RCC 7860 (cell line): ENCODE measurements around the gene GPR15LG.
"Not testable (repeated sequence)": the region's sequence is repeated elsewhere in the genome, so short reads cannot be mapped to it uniquely, and the experiment has no call there.

Source experiments
- DNase-seq: peaks from one replicate; pipeline ENCODE4 v3.0.0-alpha.2; 2015; ENCODE audit warnings: low spot score
- FAIRE-seq: peaks from 2 replicates; lab custom pipeline; 2012; peaks lifted over from hg19 to GRCh38; lab: Jason Lieb, UNC

GPR15LG gene

DNA sequence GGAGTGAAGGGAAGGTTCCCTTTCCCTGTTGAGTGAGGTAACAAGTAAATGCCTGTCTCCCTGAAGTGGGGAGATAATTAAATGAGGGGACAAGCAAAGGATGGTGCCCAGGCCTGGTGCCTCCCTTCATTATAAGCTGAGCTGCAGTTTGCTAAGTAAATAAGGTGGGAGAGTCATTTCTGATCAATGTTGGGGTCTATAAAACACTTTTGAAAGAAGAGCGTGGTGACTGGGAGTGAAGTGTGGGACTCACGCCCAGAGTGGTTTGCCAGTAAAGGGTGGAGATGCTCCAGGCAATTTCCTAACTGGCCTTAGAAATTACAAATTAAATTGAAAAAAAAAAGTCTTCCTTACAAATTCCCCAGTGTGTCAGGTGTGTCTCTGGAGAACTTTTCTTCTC lies 9.6 kb upstream of the GPR15LG start:
- DNase-seq (no peak), FAIRE-seq (no peak)

DNA sequence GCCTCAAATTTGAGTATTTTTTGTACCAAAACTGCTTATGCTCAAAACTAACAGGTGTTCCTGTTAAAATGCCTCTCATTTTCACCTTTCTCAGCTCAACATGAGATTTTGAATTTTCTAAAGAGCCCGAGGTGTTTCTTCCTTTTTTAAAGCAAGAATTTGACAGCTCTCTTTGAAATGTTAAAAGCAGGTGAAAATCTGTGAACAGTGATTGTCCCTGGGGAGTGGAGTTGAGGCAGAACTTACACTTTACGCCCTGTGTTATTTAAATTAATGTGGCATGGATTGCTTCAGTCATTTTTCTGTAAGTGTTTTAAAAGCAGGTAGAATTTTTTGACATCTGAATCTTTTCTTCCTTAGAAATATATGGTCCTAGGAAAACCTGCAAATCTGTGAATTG lies 9.2 kb upstream of the GPR15LG start:
- FAIRE-seq (no peak), DNase-seq (no peak)

DNA sequence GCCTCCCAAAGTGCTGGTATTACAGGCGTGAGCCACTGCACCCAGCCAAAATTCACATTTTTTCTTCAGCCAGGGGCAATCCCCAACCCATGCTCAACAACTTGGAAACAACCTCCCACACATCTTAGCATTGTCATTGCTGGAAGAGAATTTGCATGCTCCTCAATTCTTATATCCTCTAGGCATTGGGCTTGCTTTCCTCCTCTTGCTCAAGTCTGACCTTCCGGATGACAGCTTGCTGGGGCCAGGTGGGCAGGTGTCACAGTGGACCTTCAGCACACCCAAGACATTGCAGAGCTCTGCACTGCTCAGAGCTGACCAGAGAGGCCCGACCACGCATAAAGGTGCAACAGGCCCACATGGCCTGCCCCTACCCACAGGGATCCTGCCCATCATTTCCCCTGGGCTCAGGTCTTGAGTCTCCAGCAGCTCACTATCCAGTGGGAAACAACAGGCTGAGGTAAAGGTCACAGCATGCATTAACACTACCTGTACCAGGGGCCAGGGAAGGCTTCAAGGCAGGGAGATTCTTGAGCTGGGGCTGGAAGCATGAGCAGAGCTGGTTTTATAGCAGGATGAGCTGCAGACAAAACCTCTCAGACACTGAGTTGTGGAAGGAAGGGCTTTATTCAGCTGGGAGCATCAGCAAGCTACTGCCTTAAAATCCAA lies 6.8 kb upstream of the GPR15LG start:
- no peak for DNase-seq
- FAIRE-seq: no peak

DNA sequence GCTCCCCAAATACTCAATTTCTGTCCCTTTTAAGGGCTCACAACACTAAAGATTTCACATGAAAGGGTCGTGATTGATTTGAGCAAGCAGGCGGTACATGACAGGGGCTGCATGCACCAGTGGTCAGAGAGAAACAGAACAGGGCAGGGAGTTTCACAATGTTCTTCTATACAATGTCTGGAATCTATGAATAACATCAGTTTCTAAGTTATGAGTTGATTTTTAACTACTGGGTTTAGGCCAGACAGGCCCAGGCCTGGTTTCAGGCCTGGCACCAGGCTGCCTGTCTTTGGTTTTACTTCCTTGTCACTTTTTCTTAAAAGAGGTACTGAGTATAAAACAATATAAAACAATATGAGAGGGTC lies 6.3 kb upstream of the GPR15LG start:
- DNase-seq (peak; percentile 27), FAIRE-seq (peak; percentile 94)

DNA sequence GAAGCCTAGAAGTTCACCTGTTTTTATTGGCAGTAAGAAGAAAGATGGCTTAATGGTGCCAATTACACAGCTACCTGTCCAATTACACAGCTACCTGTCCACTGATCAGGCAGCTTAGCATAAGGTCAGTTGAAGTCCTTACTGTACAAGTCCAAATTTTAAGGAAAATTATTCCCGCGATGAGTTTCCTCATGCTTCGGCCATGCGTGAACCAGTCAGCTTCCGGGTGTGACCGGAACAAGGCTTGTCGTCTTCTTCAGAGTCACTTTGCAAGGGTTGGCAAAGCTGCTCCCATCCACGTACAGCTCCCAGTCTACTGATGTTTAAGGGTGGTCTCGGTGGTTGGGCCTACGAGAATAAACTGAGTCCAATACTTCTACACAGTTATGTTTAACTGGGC lies 5.2 kb upstream of the GPR15LG start:
- FAIRE-seq, DNase-seq: not testable (repeated sequence)

DNA sequence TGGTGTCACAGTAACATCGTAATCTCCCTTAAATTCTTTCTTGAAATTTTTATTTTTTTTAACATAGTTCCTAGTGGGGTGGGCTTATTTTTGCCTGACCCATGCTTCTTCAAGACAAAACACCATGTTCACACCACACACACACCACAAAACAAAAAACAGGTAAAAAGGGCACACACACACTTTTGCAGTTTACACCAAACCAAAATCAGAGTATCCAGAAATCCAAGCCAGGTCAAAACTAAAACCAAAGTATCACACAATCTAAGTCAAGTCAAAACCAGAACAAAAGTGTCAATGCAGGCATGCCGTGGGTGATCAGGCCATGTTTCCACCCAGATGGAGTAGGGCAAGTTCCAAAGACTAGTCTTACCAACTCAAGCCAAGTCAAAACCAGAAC lies 2.4 kb upstream of the GPR15LG start:
- not testable (repeated sequence) for DNase-seq, FAIRE-seq

DNA sequence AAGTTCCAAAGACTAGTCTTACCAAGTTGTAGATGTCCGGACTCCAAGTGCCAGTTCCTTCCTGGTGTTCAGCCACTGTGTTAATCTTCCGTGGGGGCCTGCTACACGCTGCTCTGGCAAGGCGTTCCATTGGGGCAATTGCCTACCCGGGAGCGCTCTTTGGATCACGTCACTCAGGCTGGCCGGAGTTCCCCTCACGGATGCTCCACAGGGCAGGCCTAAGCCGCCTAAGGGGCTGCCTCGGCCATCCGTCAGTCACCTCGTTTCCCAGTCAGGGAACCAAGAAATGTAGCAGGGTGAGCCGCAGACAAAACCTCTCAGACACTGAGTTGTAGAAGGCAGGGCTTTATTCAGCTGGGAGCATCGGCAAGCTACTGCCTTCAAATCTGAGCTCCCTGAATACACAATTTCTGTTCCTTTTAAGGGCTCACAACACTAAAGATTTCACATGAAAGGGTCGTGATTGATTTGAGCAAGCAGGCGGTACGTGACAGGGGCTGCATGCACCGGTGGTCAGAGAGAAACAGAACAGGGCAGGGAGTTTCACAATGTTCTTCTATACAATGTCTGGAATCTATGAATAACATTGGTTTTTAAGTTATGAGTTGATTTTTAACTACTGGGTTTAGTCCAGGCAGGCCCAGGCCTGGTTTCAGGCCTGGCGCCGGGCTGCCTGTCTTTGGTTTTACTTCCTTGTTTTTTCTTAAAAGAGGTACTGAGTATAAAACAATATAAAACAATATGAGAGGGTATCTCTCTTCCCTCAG lies 1.7 kb upstream of the GPR15LG start:
- DNase-seq (peak; percentile 88), FAIRE-seq (peak; percentile 89)

DNA sequence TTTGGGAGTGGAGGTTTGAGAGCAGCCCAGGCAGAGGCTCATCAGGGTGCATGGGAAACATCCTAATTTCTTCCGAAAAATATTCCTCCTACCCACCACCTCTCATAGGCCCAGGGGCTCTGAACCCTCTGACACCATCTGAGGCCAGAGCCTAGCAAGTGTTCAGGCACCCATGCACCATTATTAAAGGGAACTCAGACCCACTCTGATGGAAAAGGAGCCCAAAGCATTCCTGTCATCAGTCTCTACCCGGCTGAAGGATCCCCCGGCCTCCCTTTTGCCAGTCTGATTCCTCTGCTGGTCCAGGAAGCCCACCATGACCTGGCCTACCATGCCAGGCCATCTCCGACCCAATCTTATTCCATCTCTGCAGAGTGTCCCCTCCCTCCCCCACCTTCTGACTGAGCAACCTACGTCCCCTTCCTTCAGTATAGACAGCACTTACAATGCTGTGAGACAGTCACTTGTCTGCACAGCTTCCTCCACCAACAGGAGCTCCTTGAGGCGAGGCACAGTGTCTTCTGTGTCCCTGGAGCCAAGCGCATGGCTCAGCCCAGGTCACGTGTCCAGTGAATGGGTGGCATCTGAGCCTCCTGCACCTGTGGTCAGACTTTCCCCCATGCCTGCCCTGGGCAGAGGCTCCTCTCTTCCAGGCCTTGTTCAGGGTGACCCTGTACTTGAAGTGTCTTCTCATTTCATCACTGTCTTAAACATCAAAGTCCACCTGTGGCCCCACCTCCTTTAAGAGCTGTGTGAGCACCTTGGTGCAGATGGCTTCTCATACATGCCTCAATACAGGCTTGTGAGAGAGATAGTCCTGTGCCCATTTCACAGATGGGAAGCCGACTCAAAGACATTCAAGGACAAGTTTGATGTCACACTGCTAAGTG lies 889 bp upstream of the GPR15LG start:
- peak; percentile 64 for DNase-seq
- peak; percentile 14 for FAIRE-seq

DNA sequence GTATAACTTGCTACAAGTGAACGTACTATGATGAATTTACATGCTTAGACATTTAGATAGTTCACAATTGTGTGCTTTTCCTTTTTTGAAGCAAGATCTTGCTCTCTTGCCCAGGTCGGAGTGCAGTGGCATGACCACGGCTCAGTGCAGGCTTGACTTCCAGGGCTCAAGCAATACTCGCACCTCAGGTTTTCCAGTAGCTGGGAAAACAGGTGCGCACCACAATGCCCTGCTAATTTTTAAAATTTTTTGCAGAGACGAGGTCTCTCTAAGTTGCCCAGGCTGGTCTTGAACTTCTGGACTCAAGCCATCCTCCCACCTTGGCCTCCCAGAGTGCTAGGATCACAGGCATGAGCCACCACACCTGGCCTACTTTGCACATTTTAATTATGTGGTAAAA lies 1.8 kb downstream of the GPR15LG start:
- no peak for DNase-seq
- FAIRE-seq: no peak

DNA sequence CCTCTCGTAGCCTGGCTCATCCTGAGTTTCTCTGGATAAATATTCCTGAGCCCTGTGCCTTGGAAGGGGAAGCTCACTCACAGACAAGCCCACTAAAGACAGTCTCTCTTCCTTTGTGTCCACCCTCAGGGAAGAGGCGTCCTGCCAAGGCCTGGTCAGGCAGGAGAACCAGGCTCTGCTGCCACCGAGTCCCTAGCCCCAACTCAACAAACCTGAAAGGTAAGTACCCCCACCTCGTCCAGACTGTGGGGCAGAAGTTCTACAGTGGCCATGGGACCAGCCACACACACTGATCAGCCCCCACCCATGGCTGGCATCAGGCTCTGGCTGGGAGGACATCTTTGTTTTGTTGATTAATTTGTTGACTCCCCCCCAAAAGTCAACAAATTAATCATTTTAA lies 2.8 kb downstream of the GPR15LG start:
- no peak for DNase-seq
- FAIRE-seq: no peak

DNA sequence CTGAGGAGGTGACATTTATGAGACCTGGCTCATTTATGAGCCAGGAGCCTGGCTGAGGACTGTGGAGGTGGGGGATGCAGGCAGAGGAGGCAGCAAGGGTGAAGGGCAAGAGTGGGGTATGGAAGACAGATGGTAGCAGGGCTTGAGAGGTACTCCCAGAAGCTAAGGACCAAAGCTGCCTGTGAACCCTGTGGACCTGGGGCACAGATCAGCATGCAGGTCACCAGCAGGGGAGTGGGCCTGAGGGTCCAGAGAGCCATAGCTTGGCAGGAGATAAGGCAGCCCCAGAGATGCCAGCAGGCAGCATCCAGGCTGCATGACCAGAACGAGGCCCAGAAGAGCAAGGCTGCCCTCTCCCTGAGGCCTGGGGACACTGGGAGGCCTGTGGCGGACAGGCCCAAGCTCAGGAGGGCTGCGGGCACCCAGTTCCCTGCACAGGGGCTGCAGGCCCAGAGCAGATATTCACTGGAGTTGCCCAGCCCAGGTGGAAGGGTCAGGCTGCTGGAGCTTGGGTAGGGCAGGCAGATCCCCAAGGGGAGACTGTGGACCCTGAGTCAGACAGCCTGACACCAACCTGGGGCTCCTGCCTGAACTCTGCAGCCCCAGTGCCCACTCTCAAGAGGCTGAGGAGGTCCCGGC lies 3.4 kb downstream of the GPR15LG start:
- DNase-seq (no peak), FAIRE-seq (no peak)

DNA sequence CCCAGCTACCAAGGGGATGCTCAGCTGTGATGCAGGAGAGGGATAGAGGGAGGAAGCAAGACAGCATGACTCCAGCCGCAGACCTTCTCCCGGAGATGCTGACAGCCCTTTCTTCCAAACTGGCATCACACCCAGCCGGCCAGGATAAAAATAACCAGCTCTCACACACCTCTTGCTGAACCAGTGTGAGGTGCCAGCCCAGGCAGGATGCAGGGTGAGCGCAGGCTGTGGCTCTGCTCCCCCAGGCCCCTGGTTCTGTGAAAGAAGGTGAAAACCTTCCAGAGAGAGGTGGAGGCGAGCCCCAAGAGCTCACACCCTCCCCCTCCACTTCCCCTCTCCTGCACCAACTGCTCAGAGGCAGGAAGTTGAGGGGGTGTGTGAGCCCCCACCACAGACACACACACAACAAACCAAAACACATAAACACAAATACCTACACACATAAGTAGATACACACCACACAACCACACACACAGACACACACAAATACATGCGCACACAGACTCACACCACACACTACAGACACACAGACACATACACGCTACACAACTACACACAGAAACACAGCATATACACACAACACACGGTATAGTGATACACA lies 4.0 kb downstream of the GPR15LG start:
- FAIRE-seq (no peak), DNase-seq (no peak)

DNA sequence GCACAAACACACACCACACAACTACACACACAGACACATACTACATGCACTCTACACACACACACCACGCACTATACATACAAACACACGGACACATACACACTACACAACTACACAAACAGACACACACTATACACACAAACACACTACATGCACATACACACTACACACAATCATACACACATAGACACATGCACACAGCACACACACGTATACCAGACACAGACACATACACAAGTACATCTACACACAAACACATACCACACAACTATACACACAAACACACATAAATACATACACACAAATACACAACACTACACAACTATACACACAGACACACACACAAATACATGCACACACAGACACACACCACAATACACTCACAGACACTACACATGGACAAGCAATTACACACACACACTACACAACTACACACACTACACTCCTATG lies 4.6 kb downstream of the GPR15LG start:
- FAIRE-seq (no peak), DNase-seq (no peak)

DNA sequence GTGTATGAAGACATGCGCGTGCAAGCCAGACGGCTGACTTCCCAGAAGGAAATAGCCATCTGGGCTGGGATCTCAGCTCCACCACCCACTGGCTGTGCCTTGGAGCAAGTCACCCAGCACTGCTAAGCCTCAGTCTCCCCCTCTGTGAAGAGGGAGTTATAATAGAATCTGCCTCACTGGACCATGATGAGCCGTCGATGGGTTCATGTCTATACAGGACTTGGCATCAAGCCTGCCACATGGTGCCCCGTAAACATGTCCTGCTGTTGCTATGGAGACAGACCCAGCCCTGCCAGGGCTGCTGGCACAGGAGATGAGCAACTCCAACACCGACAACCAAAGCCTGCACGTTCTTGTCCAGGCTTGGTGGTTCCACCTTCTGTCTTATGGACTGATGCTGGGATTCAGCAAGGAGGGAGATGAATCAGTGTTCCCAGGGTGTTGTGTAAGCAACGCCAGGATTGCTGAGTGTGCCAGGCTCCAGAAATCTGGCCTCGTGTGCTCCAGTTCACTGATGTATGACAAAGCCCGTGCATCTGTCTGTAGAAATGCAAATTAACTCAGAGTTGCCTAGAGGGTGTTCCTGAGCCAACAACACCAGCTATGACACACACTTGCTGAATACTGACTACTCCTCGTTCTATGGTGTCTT lies 5.6 kb downstream of the GPR15LG start:
- FAIRE-seq: peak; percentile 91

DNA sequence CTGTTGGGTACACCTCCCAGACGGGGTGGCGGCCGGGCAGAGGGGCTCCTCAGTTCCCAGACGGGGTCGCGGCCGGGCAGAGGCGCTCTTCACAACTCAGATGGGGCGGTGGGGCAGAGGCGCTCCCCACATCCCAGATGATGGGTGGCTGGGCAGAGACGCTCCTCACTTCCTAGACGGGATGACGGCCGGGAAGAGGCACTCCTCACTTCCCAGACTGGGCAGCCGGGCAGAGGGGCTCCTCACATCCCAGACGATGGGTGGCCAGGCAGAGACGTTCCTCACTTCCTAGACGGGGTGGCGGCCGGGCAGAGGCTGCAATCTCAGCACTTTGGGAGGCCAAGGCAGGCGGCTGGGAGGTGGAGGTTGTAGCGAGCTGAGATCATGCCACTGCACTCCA lies 6.8 kb downstream of the GPR15LG start:
- not testable (repeated sequence) for DNase-seq, FAIRE-seq

More for the DNA sequence above, 5.6 kb downstream of the GPR15LG start:
- peak; percentile 96 for DNase-seq

DNA sequence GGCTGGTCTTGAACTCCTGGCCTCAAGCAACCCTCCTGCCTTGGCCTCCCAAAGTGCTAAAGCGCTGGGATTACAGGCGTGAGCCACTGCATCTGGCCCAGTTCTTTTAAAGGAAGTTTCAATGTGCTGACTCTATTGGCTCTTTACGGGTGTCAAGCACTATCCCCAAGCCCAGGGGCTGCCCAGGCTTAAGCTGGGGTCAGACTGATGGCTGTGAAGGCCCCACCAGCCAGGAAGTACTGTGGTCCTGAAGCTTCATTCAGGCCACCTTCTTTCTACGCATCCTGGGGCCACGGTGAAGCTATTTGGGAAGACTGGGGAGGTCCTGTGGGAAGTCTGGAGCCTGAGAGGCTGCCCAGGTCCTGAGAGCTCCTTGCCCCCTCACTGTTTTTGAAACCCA lies 8.0 kb downstream of the GPR15LG start:
- no peak for DNase-seq

DNA sequence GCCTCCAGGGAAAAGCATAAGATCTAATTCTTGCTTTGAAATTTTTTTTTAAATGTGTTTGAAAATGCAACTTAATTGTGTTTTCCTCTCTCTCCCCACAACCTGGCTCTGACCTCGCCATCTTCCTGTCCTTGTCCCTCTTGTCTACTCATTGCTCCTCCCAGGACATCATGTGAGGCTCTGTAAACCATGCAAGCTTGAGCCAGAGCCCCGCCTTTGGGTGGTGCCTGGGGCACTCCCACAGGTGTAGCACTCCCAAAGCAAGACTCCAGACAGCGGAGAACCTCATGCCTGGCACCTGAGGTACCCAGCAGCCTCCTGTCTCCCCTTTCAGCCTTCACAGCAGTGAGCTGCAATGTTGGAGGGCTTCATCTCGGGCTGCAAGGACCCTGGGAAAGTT lies 10.9 kb downstream of the GPR15LG start:
- DNase-seq: no peak
- no peak for FAIRE-seq

More for the DNA sequence above, 8.0 kb downstream of the GPR15LG start:
- no peak for FAIRE-seq

DNA sequence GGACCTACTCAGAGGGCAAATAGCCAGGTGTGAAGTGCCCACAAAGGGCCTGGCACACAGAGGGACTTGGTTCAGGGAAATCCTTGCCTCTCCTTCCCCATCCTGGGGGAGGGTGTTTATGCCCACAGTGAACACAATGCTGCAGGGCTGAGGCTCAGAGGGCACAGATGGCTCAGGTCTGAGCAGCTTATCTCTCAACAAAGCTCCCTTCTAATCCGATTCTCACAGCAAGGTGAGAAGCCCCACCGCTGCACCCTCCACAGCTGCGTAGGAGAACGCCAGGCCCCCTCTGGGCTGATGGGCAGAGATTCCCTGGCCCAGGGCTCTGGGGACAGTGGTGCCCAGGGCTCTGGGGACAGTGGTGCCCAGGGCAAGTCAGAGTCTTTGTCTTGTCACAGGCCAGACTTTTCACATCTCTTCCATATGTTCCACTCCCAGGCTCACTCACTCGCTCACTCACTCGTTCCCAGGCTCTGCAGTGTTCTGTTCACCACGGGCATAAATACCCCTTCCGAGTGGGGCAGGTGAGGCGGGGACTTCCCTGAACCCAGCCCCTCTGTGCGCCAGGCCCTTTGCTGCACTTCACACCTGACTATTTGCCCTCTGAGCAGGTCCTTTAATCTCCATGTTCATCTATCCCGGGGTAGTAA lies 12.1 kb downstream of the GPR15LG start:
- FAIRE-seq (no peak), DNase-seq (no peak)

DNA sequence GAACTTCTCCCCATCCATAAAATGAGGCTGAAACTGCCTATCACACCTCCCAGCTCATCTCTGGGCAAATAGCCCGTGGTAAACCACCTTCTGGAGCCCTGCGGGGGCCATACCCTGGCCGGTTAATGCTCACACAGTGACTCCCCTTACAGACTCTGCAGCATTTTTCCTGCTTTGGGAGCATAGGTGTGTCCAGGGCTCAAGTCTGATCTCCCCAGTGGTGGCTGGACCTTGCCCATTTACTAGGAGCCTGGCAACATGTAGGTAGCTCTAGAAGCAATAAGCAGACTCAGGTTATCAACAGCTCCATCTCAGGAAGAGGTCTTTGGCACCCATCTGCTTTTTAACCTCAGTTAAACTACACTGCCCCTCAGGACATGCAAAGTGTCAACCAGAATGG lies 15.2 kb downstream of the GPR15LG start:
- FAIRE-seq (no peak), DNase-seq (no peak)
